Measurements from ENCODE around the gene DUXB.

DNA sequence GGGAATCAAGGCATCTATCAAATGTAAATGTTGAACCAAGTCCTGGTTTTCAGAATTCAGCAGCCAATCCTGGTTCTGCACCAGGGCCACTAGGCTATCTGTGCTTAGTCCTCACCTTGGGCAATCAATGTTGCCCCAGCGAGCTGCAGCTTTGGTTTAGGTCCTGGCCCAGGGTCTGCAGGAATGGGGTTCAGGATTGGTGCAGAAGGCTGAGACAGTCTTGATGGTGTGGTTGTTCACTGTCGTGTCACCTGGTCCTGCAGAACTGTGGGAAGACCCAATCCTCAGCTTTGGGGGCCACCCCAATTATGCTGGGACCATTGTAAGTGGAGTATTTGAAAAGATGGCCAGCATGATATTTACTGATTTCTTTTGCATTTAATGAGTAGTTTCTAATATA lies 43.1 kb downstream of the DUXB start:
- TF ChIP-seq, protein P1, sequence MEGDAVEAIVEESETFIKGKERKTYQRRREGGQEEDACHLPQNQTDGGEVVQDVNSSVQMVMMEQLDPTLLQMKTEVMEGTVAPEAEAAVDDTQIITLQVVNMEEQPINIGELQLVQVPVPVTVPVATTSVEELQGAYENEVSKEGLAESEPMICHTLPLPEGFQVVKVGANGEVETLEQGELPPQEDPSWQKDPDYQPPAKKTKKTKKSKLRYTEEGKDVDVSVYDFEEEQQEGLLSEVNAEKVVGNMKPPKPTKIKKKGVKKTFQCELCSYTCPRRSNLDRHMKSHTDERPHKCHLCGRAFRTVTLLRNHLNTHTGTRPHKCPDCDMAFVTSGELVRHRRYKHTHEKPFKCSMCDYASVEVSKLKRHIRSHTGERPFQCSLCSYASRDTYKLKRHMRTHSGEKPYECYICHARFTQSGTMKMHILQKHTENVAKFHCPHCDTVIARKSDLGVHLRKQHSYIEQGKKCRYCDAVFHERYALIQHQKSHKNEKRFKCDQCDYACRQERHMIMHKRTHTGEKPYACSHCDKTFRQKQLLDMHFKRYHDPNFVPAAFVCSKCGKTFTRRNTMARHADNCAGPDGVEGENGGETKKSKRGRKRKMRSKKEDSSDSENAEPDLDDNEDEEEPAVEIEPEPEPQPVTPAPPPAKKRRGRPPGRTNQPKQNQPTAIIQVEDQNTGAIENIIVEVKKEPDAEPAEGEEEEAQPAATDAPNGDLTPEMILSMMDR (optimal IDR thresholded peaks at IDR 0.05 in 1 of 3, IDR thresholded peaks at IDR 0.05 in 1 of 3, conservative IDR thresholded peaks at IDR 0.05 in 1 of 3; ENCODE audit: extremely low read depth in 1 of 3, insufficient read depth in 2 of 3, low read length in 3 of 3), result no peak
- no peak for TF ChIP-seq EZH2 (IDR thresholded peaks at IDR 0.05; ENCODE audit: low read length)
